HepG2 (cell line): ENCODE data around the gene UBAP1. TPM values are rescaled to one million over a fixed set of nuclear protein-coding genes. Genes with fewer than 3 reads are reported as not detected.

Experiments
- ATAC-seq: fragments of 200-7000 bp; cut with Tn5 transposase; 3 replicates; pipeline ENCODE4 v1.9.1; 2020; ENCODE audit warnings: mild to moderate bottlenecking, moderate library complexity
- BruUV-seq: library from RNA; stranded (reverse); fragments of 400-500 nt; replicated peaks from 2 replicates; lab custom pipeline; 2021; lab: Mats Ljungman, UMichigan
- CTCF ChIA-PET: fragments of 300-600 bp; formaldehyde crosslinking; extraction: SDS; loops from one replicate; lab custom pipeline; 2021; ENCODE audit warnings: low total read pairs, inconsistent platforms, low intra/inter-chr PET ratio; lab: Yijun Ruan, JAX
- POLR2A ChIA-PET: fragments of 350-600 bp; sonication (Branson Sonifier 250); formaldehyde crosslinking; loops from one replicate; lab custom pipeline; 2020; ENCODE audit warnings: antibody characterized with exemption, inconsistent platforms; lab: Yijun Ruan, JAX
- DNase-seq: peaks from one replicate; pipeline ENCODE4 v3.0.0-alpha.2; 2015; ENCODE audit warnings: low spot score
- FAIRE-seq: peaks from 3 replicates; lab custom pipeline; 2011; peaks lifted over from hg19 to GRCh38; lab: Jason Lieb, UNC
- H2AFZ ChIP-seq: one replicate; pipeline ENCODE4 v1.6.1; 2011; ENCODE audit warnings: low read length, inconsistent platforms
- H3K27ac ChIP-seq: fragments of 300-600 bp; 3 replicates; pipeline ENCODE4 v1.8.0; 2011; ENCODE audit warnings: mixed run types, mild to moderate bottlenecking, mixed read lengths, low read length, inconsistent platforms; ENCODE audit not compliant: insufficient read depth; ENCODE audit errors: extremely low read length
- H3K27me3 ChIP-seq, 2 experiments: fragments of 200-600 bp in 1 of 2; 2 replicates in 1 of 2; 3 replicates in 1 of 2; pipeline versions ENCODE4 v1.6.0 to v1.8.0; 2011; ENCODE audit warnings: low read length in 2 of 2, mild to moderate bottlenecking in 2 of 2, moderate library complexity in 2 of 2, inconsistent platforms in 1 of 2; ENCODE audit not compliant: insufficient read depth in 2 of 2, control insufficient read depth in 1 of 2
- H3K36me3 ChIP-seq, 2 experiments: fragments of 200-600 bp in 1 of 2; replicated peaks in 1 of 2; 2 replicates in 1 of 2; 3 replicates in 1 of 2; pipeline versions ENCODE4 v1.5.1 to v1.8.0; 2011; ENCODE audit warnings: low read length in 2 of 2, inconsistent platforms in 1 of 2; ENCODE audit not compliant: insufficient read depth in 2 of 2, control insufficient read depth in 1 of 2
- H3K4me1 ChIP-seq: 2 replicates; pipeline ENCODE4 v1.5.1; 2012; ENCODE audit warnings: low read length, inconsistent platforms; ENCODE audit not compliant: insufficient read depth
- H3K4me2 ChIP-seq: 2 replicates; pipeline ENCODE4 v1.6.0; 2011; ENCODE audit warnings: low read depth, low read length, inconsistent platforms
- H3K4me3 ChIP-seq, 3 experiments: fragments of 200-600 bp in 1 of 3; sonication (generic), shearing (Covaris generic) in 1 of 3; replicated peaks in 1 of 3; 2 replicates each; pipeline ENCODE4 v1.5.1; 2011 to 2016; ENCODE audit warnings: low read length in 3 of 3, inconsistent platforms in 2 of 3, low read depth in 2 of 3, mild to moderate bottlenecking in 2 of 3, control low read depth in 1 of 3, mixed read lengths in 1 of 3; ENCODE audit not compliant: insufficient read depth in 1 of 3
- H3K79me2 ChIP-seq: one replicate; pipeline ENCODE4 v1.6.1; 2011; ENCODE audit warnings: low read length, inconsistent platforms; ENCODE audit not compliant: insufficient read depth
- H3K9ac ChIP-seq: 2 replicates; pipeline ENCODE4 v1.6.0; 2011; ENCODE audit warnings: mild to moderate bottlenecking, low read depth, low read length, inconsistent platforms; ENCODE audit not compliant: insufficient read depth
- H3K9me3 ChIP-seq: 2 replicates; pipeline ENCODE4 v1.5.1; 2012; ENCODE audit warnings: mild to moderate bottlenecking, low read length
- H4K20me1 ChIP-seq: 2 replicates; pipeline ENCODE4 v1.6.0; 2011; ENCODE audit warnings: inconsistent platforms, mild to moderate bottlenecking, low read length, moderate library complexity; ENCODE audit not compliant: insufficient read depth
- CREM ChIP-seq, 2 experiments: sonication (generic) in 1 of 2; formaldehyde crosslinking in 1 of 2; IDR thresholded peaks; 2 replicates each; pipeline versions ENCODE4 v1.4.0 to v1.6.1; 2016 to 2020; ENCODE audit warnings: antibody characterized with exemption in 1 of 2, mild to moderate bottlenecking in 1 of 2, missing genetic modification reagents in 1 of 2
- DR1 ChIP-seq: sonication (generic); formaldehyde crosslinking; IDR thresholded peaks from 2 replicates; pipeline ENCODE4 v1.8.0; 2021; ENCODE audit warnings: mild to moderate bottlenecking, missing genetic modification reagents, inconsistent platforms
- NR2C2 ChIP-seq: sonication (generic); formaldehyde crosslinking; IDR thresholded peaks from 2 replicates; pipeline ENCODE4 v1.4.0; 2020; ENCODE audit warnings: missing genetic modification reagents, mild to moderate bottlenecking, moderate library complexity, borderline replicate concordance
- RFX1 ChIP-seq: fragments of 450-650 bp; IDR thresholded peaks from 2 replicates; pipeline ENCODE4 v1.6.1; 2017
- SSRP1 ChIP-seq: IDR thresholded peaks from 2 replicates; pipeline ENCODE4 v1.6.1; 2016; ENCODE audit warnings: control low read depth
- TCF7 ChIP-seq: sonication (generic); IDR thresholded peaks from 2 replicates; pipeline ENCODE4 v1.6.1; 2016; ENCODE audit warnings: antibody characterized with exemption, low read depth
- TIGD3 ChIP-seq: sonication (generic); formaldehyde crosslinking; IDR thresholded peaks from 2 replicates; pipeline ENCODE4 v1.5.1; 2020; ENCODE audit warnings: mild to moderate bottlenecking, missing genetic modification reagents, borderline replicate concordance
- ZBTB33 ChIP-seq: sonication (generic); formaldehyde crosslinking; IDR thresholded peaks from 2 replicates; pipeline ENCODE4 v1.4.0; 2020; ENCODE audit warnings: missing genetic modification reagents
- ZBTB38 ChIP-seq: sonication (generic); formaldehyde crosslinking; IDR thresholded peaks from 2 replicates; pipeline ENCODE4 v1.5.1; 2020; ENCODE audit warnings: mild to moderate bottlenecking, missing genetic modification reagents
- ZFAT ChIP-seq: sonication (generic); formaldehyde crosslinking; conservative IDR thresholded peaks from 2 replicates; pipeline ENCODE4 v1.8.1; 2023; ENCODE audit warnings: missing genetic modification reagents, inconsistent platforms
- ZNF747 ChIP-seq: sonication (generic); formaldehyde crosslinking; IDR thresholded peaks from 2 replicates; pipeline ENCODE4 v1.8.1; 2023; ENCODE audit warnings: missing genetic modification reagents, mild to moderate bottlenecking, borderline replicate concordance
- WGBS: methylation state at CpG from one replicate; pipeline ENCODE4 v1.1.6; 2017; ENCODE audit warnings: low lambda C conversion rate; 5-methylcytosine and 5-hydroxymethylcytosine counted together
- in situ Hi-C: cut with HindIII; loops from 2 replicates; pipeline ENCODE4 v1.10.0; 2017; ENCODE audit warnings: low pct_unique_long_range_greater_than_20kb; ENCODE audit not compliant: extremely low pct_ligation_motif_present
- intact Hi-C: fragments of 100-400 bp; cut with micrococcal nuclease; formaldehyde crosslinking; loops from one replicate; pipeline ENCODE4 v1.10.0; 2022; ENCODE audit not compliant: unreplicated experiment
- polyA plus RNA-seq, 8 experiments: library from polyadenylated mRNA; depleted of rRNA in 3 of 8; stranded (reverse) in 7 of 8; unstranded in 1 of 8; fragments of >200 nt; fragmentation: Illumina TruSeq in 4 of 8; extraction: Trizol in 4 of 8; gene quantifications; 2 replicates each; pipeline versions ENCODE4 v1.2.1 to v1.2.3, GENCODE V29; 2011 to 2016; ENCODE audit warnings: low read depth in 4 of 8, missing spikeins in 1 of 8, mixed read lengths in 1 of 8; ENCODE audit not compliant: insufficient read depth in 1 of 8
- total RNA-seq, 5 experiments: library from RNA; depleted of rRNA; stranded (reverse); fragments of >200 nt; fragmentation: Illumina TruSeq; extraction: Trizol; gene quantifications; 2 replicates each; pipeline ENCODE4 v1.2.3, GENCODE V29; 2016; ENCODE audit warnings: low read depth in 1 of 5

Gene UBAP1
- total and polyA plus RNA-seq, 2 of the 13 experiments (the other 11 are each of a cell fraction or from before 2014, with no cell fraction given): 19.5 to 40.5 TPM

GRCh38 chr9:34276772-34277171 is 97.9 kb downstream of the UBAP1 start:
- H3K9me3 ChIP-seq: no peaks in the 10 kb centered on the region
- ATAC-seq (no peak), DNase-seq (no peak), FAIRE-seq (no peak)
- no peak overlapping the region for H2AFZ ChIP-seq
- no peaks in the 10 kb centered on the region for H3K36me3 ChIP-seq
- no peak overlapping the region for H3K4me2 ChIP-seq
- in situ Hi-C loops: no loop called here
- ChIA-PET POLR2A (no interaction called here), CTCF (no interaction called here)
- no peak overlapping the region for H3K4me3 ChIP-seq
- H3K27me3 ChIP-seq: no peaks in the 10 kb centered on the region
- 0 out of 2 replicates have a peak, but pooled peaks cover 6% of the 10 kb centered on the region for H3K4me1 ChIP-seq
- TF ChIP-seq TIGD3 (CRISPR knock-in tag) (no peak), ZNF747 (CRISPR knock-in tag) (no peak), SSRP1 (CRISPR knock-in tag) (no peak), DR1 (CRISPR knock-in tag) (no peak), ZBTB33 (no peak), NR2C2 (CRISPR knock-in tag) (no peak), ZFAT (CRISPR knock-in tag) (no peak), TCF7 (no peak), CREM (IDR thresholded peaks at IDR 0.05) (no peak), CREM (CRISPR knock-in tag; IDR thresholded peaks at IDR 0.05) (no peak), RFX1 (no peak), ZBTB38 (CRISPR knock-in tag) (no peak)
- TF ChIP-seq, all 625 proteins: peak for 0
- intact Hi-C loops: no loop called here
- Histone ChIP-seq H4K20me1 (no peaks in the 10 kb centered on the region), H3K79me2 (no peaks in the 10 kb centered on the region), H3K9ac (no peak overlapping the region), H3K27ac (no peak overlapping the region)
- WGBS: 89% methylated on average over 3 of the region's 3 CpGs
- BruUV-seq: no TSS peak
